ENCODE data around the gene MRFAP1L1. TPM values are rescaled to one million over a fixed set of nuclear protein-coding genes. Genes with fewer than 3 reads are reported as not detected.
"Not testable (repeated sequence)": the region's sequence is repeated elsewhere in the genome, so short reads cannot be mapped to it uniquely, and the experiment has no call there.

Gene MRFAP1L1
- polyA plus RNA-seq, 1 donor (not counting 4 experiments of a cell fraction or from before 2014, with no cell fraction given) = 77.9 TPM

DNA sequence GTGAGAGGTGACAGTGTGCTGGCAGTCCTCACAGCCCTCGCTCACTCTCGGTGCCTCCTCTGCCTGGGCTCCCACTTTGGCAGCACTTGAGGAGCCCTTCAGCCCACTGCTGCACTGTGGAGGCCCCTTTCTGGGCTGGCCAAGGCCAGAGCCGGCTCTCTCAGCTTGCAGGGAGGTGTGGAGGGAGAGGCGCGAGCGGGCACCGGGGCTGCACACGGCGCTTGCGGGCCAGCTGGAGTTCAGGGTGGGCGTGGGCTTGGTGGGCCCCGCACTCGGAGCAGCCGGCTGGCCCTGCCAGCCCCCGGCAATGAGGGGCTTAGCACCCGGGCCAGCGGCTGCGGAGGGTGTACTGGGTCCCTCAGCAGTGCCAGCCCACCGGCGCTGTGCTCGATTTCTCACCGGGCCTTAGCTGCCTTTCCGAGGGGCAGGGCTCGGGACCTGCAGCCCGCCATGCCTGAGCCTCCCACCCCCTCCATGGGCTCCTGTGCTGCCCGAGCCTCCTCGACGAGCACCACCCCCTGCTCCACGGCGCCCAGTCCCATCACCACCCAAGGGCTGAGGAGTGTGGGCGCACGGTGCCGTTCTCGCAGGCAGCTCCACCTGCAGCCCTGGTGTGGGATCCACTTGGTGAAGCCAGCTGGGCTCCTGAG is 37.0 kb downstream of the MRFAP1L1 start:
- H3K4me2 ChIP-seq (ENCODE audit: control insufficient read depth, extremely low read depth, insufficient read depth, low read depth, low read length); DNase-seq (ENCODE audit: low read depth, low spot score); H3K27ac ChIP-seq (ENCODE audit: control insufficient read depth, insufficient read depth, low read length); H2AFZ ChIP-seq (ENCODE audit: control insufficient read depth, low read length); H3K9me3 ChIP-seq (ENCODE audit: control insufficient read depth, low read depth, low read length); H3K9me1 ChIP-seq (ENCODE audit: control insufficient read depth, extremely low read depth, insufficient read depth, low read length); H3K4me3 ChIP-seq (ENCODE audit: control insufficient read depth in 2 of 3, extremely low read depth in 1 of 3, insufficient read depth in 2 of 3, low read depth in 1 of 3, low read length in 3 of 3); H3K9ac ChIP-seq (ENCODE audit: control insufficient read depth, extremely low read depth, insufficient read depth, low read length); H3K27me3 ChIP-seq (ENCODE audit: control insufficient read depth, extremely low read depth, insufficient read depth, low read length); H4K20me1 ChIP-seq (ENCODE audit: control insufficient read depth, extremely low read depth, insufficient read depth, low read length); FAIRE-seq; dilution Hi-C loops (cut with MboI; ENCODE audit: extremely low pct_ligation_motif_present, low sequenced_read_pairs): not testable (repeated sequence)
- Histone ChIP-seq H3K36me3 (ENCODE audit: control insufficient read depth in 2 of 2, extremely low read depth in 1 of 2, insufficient read depth in 2 of 2, low read length in 2 of 2) (peaks cover 5 to 13% of the 10 kb centered on the region in 2 experiments), H3K79me2 (ENCODE audit: control insufficient read depth, insufficient read depth, low read length) (peaks cover 24% of the 10 kb centered on the region), H3K4me1 (ENCODE audit: control insufficient read depth, extremely low read depth, insufficient read depth, low read length) (peaks cover 21% of the 10 kb centered on the region)

DNA sequence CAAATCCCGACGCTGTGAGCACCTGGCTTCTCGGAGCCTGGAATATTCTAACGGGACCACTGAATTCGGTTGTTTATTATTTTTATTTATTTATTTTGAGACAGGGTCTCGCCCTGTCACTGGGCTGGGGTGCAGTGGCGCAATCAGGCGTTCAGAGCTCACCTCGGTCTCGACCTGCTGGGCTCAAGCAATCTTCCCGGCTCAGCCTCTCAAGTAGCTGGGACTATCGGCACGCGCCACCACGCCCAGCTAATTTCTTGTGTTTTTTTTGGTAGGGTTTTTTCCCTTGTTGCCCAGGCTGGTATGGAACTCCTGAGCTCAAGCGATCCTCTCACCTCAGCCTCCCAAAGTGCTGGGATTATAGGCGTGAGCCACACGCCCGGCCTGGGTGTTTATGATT is 37.5 kb downstream of the MRFAP1L1 start:
- H3K4me2 ChIP-seq (ENCODE audit: control insufficient read depth, extremely low read depth, insufficient read depth, low read depth, low read length) = no peak overlapping the region
- DNase-seq (ENCODE audit: low read depth, low spot score) (no peak), FAIRE-seq (no peak)
- no peaks in the 10 kb centered on the region for H3K27me3 ChIP-seq (ENCODE audit: control insufficient read depth, extremely low read depth, insufficient read depth, low read length)
- H3K4me1 ChIP-seq (ENCODE audit: control insufficient read depth, extremely low read depth, insufficient read depth, low read length) = peaks cover 21% of the 10 kb centered on the region
- no peak overlapping the region for H3K4me3 ChIP-seq (ENCODE audit: control insufficient read depth in 2 of 3, extremely low read depth in 1 of 3, insufficient read depth in 2 of 3, low read depth in 1 of 3, low read length in 3 of 3)
- H3K36me3 ChIP-seq (ENCODE audit: control insufficient read depth in 2 of 2, extremely low read depth in 1 of 2, insufficient read depth in 2 of 2, low read length in 2 of 2) = peaks cover 5 to 13% of the 10 kb centered on the region in 2 experiments
- H3K79me2 ChIP-seq (ENCODE audit: control insufficient read depth, insufficient read depth, low read length) = peaks cover 23% of the 10 kb centered on the region
- dilution Hi-C loops (cut with MboI; ENCODE audit: extremely low pct_ligation_motif_present, low sequenced_read_pairs) = no loop called here
- H3K9me3 ChIP-seq (ENCODE audit: control insufficient read depth, low read depth, low read length) = no peaks in the 10 kb centered on the region
- H3K9me1 ChIP-seq (ENCODE audit: control insufficient read depth, extremely low read depth, insufficient read depth, low read length) = no peaks in the 10 kb centered on the region
- TF ChIP-seq EZH2 (IDR thresholded peaks at IDR 0.05; ENCODE audit: low read length) = no peak
- TF ChIP-seq, protein P1, sequence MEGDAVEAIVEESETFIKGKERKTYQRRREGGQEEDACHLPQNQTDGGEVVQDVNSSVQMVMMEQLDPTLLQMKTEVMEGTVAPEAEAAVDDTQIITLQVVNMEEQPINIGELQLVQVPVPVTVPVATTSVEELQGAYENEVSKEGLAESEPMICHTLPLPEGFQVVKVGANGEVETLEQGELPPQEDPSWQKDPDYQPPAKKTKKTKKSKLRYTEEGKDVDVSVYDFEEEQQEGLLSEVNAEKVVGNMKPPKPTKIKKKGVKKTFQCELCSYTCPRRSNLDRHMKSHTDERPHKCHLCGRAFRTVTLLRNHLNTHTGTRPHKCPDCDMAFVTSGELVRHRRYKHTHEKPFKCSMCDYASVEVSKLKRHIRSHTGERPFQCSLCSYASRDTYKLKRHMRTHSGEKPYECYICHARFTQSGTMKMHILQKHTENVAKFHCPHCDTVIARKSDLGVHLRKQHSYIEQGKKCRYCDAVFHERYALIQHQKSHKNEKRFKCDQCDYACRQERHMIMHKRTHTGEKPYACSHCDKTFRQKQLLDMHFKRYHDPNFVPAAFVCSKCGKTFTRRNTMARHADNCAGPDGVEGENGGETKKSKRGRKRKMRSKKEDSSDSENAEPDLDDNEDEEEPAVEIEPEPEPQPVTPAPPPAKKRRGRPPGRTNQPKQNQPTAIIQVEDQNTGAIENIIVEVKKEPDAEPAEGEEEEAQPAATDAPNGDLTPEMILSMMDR (optimal IDR thresholded peaks at IDR 0.05 in 1 of 3, IDR thresholded peaks at IDR 0.05 in 1 of 3, conservative IDR thresholded peaks at IDR 0.05 in 1 of 3; ENCODE audit: extremely low read depth in 1 of 3, insufficient read depth in 2 of 3, low read length in 3 of 3) = no peak
- no peak overlapping the region for H3K9ac ChIP-seq (ENCODE audit: control insufficient read depth, extremely low read depth, insufficient read depth, low read length)
- H4K20me1 ChIP-seq (ENCODE audit: control insufficient read depth, extremely low read depth, insufficient read depth, low read length) = peaks cover 4% of the 10 kb centered on the region
- no peak overlapping the region for H2AFZ ChIP-seq (ENCODE audit: control insufficient read depth, low read length)
- H3K27ac ChIP-seq (ENCODE audit: control insufficient read depth, insufficient read depth, low read length) = no peak overlapping the region

DNA sequence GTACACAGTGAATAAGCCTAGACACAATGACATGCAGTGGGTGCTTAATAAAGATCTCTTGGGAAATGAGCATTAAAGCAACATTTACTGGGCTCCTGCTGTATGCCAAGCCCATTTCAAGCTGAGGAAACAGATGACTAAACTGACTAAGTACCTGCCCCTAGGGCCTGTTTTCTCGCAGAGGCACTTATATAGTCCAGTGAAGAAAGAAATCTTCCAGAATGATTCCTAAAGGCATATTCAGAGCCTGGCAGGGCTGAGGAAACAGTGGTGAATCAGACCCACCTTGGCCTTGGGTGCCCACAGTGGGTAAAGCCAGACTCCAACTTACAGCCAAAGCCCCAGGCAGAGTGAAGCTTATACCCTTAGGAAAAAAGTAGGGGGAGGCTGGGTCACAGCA is 38.0 kb downstream of the MRFAP1L1 start:
- Histone ChIP-seq H3K27ac (ENCODE audit: control insufficient read depth, insufficient read depth, low read length) (no peak overlapping the region), H2AFZ (ENCODE audit: control insufficient read depth, low read length) (no peak overlapping the region), H3K27me3 (ENCODE audit: control insufficient read depth, extremely low read depth, insufficient read depth, low read length) (no peaks in the 10 kb centered on the region), H3K79me2 (ENCODE audit: control insufficient read depth, insufficient read depth, low read length) (peaks cover 18% of the 10 kb centered on the region), H3K9me3 (ENCODE audit: control insufficient read depth, low read depth, low read length) (no peaks in the 10 kb centered on the region), H3K4me3 (ENCODE audit: control insufficient read depth in 2 of 3, extremely low read depth in 1 of 3, insufficient read depth in 2 of 3, low read depth in 1 of 3, low read length in 3 of 3) (no peak overlapping the region), H3K9me1 (ENCODE audit: control insufficient read depth, extremely low read depth, insufficient read depth, low read length) (no peaks in the 10 kb centered on the region), H3K9ac (ENCODE audit: control insufficient read depth, extremely low read depth, insufficient read depth, low read length) (no peak overlapping the region), H4K20me1 (ENCODE audit: control insufficient read depth, extremely low read depth, insufficient read depth, low read length) (peaks cover 4% of the 10 kb centered on the region), H3K4me1 (ENCODE audit: control insufficient read depth, extremely low read depth, insufficient read depth, low read length) (peaks cover 19% of the 10 kb centered on the region), H3K36me3 (ENCODE audit: control insufficient read depth in 2 of 2, extremely low read depth in 1 of 2, insufficient read depth in 2 of 2, low read length in 2 of 2) (peaks cover 5 to 11% of the 10 kb centered on the region in 2 experiments), H3K4me2 (ENCODE audit: control insufficient read depth, extremely low read depth, insufficient read depth, low read depth, low read length) (no peak overlapping the region)
- dilution Hi-C loops (cut with MboI; ENCODE audit: extremely low pct_ligation_motif_present, low sequenced_read_pairs) = no loop called here
- FAIRE-seq = no peak
- no peak for TF ChIP-seq EZH2 (IDR thresholded peaks at IDR 0.05; ENCODE audit: low read length)
- TF ChIP-seq, protein P1 (optimal IDR thresholded peaks at IDR 0.05 in 1 of 3, IDR thresholded peaks at IDR 0.05 in 1 of 3, conservative IDR thresholded peaks at IDR 0.05 in 1 of 3; ENCODE audit: extremely low read depth in 1 of 3, insufficient read depth in 2 of 3, low read length in 3 of 3) = no peak
- DNase-seq (ENCODE audit: low read depth, low spot score) = no peak

Measured in keratinocyte (primary cell).